GM23338 (cell line): Measurements from ENCODE around the gene TNFRSF8. TPM values are rescaled to one million over a fixed set of nuclear protein-coding genes. Genes with fewer than 3 reads are reported as not detected.

Source experiments
- ATAC-seq: fragments of 200-7000 bp; cut with Tn5 transposase; 3 replicates; pipeline ENCODE4 v1.9.1; 2020
- DNase-seq: peaks from one replicate; pipeline ENCODE4 v3.0.0-alpha.2; 2015; ENCODE audit warnings: low spot score
- H2AFZ ChIP-seq: fragments of 200-600 bp; sonication (generic); 2 replicates; pipeline ENCODE4 v1.8.0; 2016; ENCODE audit warnings: antibody characterized with exemption, mild to moderate bottlenecking, moderate library complexity
- H3F3A ChIP-seq: fragments of 200-600 bp; sonication (generic); replicated peaks from 2 replicates; pipeline ENCODE4 v1.8.0; 2017; ENCODE audit warnings: antibody characterized with exemption, mixed run types, low read depth
- H3K27ac ChIP-seq: fragments of 200-600 bp; sonication (generic); 2 replicates; pipeline ENCODE4 v1.6.1; 2016; ENCODE audit warnings: low read depth
- H3K27me3 ChIP-seq: fragments of 200-600 bp; sonication (generic); 2 replicates; pipeline ENCODE4 v1.8.0; 2016; ENCODE audit warnings: mild to moderate bottlenecking, mixed run types, moderate library complexity; ENCODE audit not compliant: insufficient read depth
- H3K36me3 ChIP-seq: fragments of 200-600 bp; sonication (generic); 2 replicates; pipeline ENCODE4 v1.8.0; 2016; ENCODE audit warnings: mild to moderate bottlenecking; ENCODE audit not compliant: insufficient read depth
- H3K4me1 ChIP-seq: fragments of 200-600 bp; sonication (generic); 2 replicates; pipeline ENCODE4 v1.8.0; 2016; ENCODE audit warnings: mild to moderate bottlenecking, moderate library complexity; ENCODE audit not compliant: insufficient read depth
- H3K4me2 ChIP-seq: fragments of 200-600 bp; sonication (generic); 2 replicates; pipeline ENCODE4 v1.7.1; 2017; ENCODE audit warnings: mixed run types
- H3K4me3 ChIP-seq: fragments of 200-600 bp; sonication (generic); 2 replicates; pipeline ENCODE4 v1.6.1; 2016; ENCODE audit warnings: mixed run types
- H3K79me2 ChIP-seq: fragments of 200-600 bp; sonication (generic); replicated peaks from 2 replicates; pipeline ENCODE4 v1.8.0; 2017; ENCODE audit warnings: mild to moderate bottlenecking; ENCODE audit not compliant: insufficient read depth
- H3K9me2 ChIP-seq: fragments of 200-600 bp; sonication (generic); 2 replicates; pipeline ENCODE4 v1.8.0; 2017; ENCODE audit not compliant: insufficient read depth
- H4K20me1 ChIP-seq: fragments of 200-600 bp; sonication (generic); replicated peaks from 2 replicates; pipeline ENCODE4 v1.8.0; 2017; ENCODE audit warnings: mild to moderate bottlenecking; ENCODE audit not compliant: insufficient read depth
- H3K27ac Mint-ChIP-seq: 2 replicates; pipeline ENCODE4 v1.8.0; 2020; ENCODE audit warnings: inconsistent platforms, mild to moderate bottlenecking, moderate library complexity, mixed read lengths
- H3K27me3 Mint-ChIP-seq: 3 replicates; pipeline ENCODE4 v1.8.0; 2022; ENCODE audit warnings: low read depth, mild to moderate bottlenecking, moderate library complexity, mixed read lengths, inconsistent platforms; ENCODE audit not compliant: insufficient read depth, poor library complexity
- H3K36me3 Mint-ChIP-seq: 3 replicates; pipeline ENCODE4 v1.8.0; 2021; ENCODE audit warnings: low read depth, mild to moderate bottlenecking, inconsistent platforms, moderate library complexity, mixed read lengths
- H3K4me1 Mint-ChIP-seq: 3 replicates; pipeline ENCODE4 v1.8.0; 2020; ENCODE audit warnings: mild to moderate bottlenecking, inconsistent platforms, mixed read lengths
- H3K4me3 Mint-ChIP-seq: 3 replicates; pipeline ENCODE4 v1.8.0; 2021; ENCODE audit warnings: moderate library complexity, mild to moderate bottlenecking, inconsistent platforms, mixed read lengths
- H3K9me3 Mint-ChIP-seq: 3 replicates; pipeline ENCODE4 v1.8.0; 2020; ENCODE audit warnings: moderate library complexity, mild to moderate bottlenecking, inconsistent platforms, mixed read lengths
- CREB1 ChIP-seq: fragments of 250-450 bp; sonication (Bioruptor Pico); IDR thresholded peaks from 2 replicates; pipeline ENCODE4 v1.5.0; 2020; ENCODE audit warnings: low read depth, mild to moderate bottlenecking, moderate library complexity
- CTCF ChIP-seq, 2 experiments: fragments of 200-600 bp in 1 of 2; sonication (generic) in 1 of 2; conservative IDR thresholded peaks; 2 replicates each; pipeline versions ENCODE4 v1.5.1 to v1.6.1; 2016 to 2017; ENCODE audit warnings: antibody characterized with exemption in 2 of 2, low read depth in 2 of 2, mild to moderate bottlenecking in 2 of 2, moderate library complexity in 1 of 2
- EZH2phosphoT487 ChIP-seq: fragments of 200-600 bp; sonication (generic); IDR thresholded peaks from one replicate; pipeline ENCODE4 v1.8.1; 2018; ENCODE audit warnings: antibody characterized with exemption; ENCODE audit not compliant: unreplicated experiment
- JUNB ChIP-seq: IDR thresholded peaks from one replicate; pipeline ENCODE4 v1.6.1; 2016; ENCODE audit warnings: antibody characterized with exemption; ENCODE audit not compliant: unreplicated experiment
- STAT1 ChIP-seq: IDR thresholded peaks from one replicate; pipeline ENCODE4 v1.6.1; 2016; ENCODE audit warnings: antibody characterized with exemption; ENCODE audit not compliant: unreplicated experiment
- ZNF114 ChIP-seq: fragments of 250-450 bp; sonication (Bioruptor Pico); IDR thresholded peaks from 2 replicates; pipeline ENCODE4 v1.5.0; 2020; ENCODE audit warnings: mild to moderate bottlenecking, moderate library complexity
- ZNF331 ChIP-seq: fragments of 250-450 bp; sonication (Bioruptor Pico); IDR thresholded peaks from 2 replicates; pipeline ENCODE4 v1.5.0; 2020; ENCODE audit warnings: low read depth, mild to moderate bottlenecking, moderate library complexity
- polyA plus RNA-seq: library from polyadenylated mRNA; unstranded; fragments of >200 nt; fragmentation: Nextera tagmentation; extraction: Ambion mirVana; gene quantifications from 2 replicates; pipeline ENCODE4 v1.2.1, GENCODE V29; 2016
- total RNA-seq: library from RNA; depleted of rRNA; stranded (reverse); fragments of >200 nt; shearing (Covaris generic); gene quantifications from 2 replicates; pipeline ENCODE4 v1.2.3, GENCODE V29; 2014
- TF ChIP-seq, protein P1 (sequence below): fragments of 250-450 bp; sonication (Bioruptor Pico); IDR thresholded peaks from 2 replicates; pipeline ENCODE4 v1.5.0; 2020; ENCODE audit warnings: mild to moderate bottlenecking, moderate library complexity
- TF ChIP-seq, protein P2 (sequence below): IDR thresholded peaks from one replicate; pipeline ENCODE4 v1.6.1; 2018; ENCODE audit warnings: antibody characterized with exemption; ENCODE audit not compliant: unreplicated experiment

Gene TNFRSF8
- total and polyA plus RNA-seq, 2 experiments from 2014 or later: 11.7 to 28.2 TPM

DNA sequence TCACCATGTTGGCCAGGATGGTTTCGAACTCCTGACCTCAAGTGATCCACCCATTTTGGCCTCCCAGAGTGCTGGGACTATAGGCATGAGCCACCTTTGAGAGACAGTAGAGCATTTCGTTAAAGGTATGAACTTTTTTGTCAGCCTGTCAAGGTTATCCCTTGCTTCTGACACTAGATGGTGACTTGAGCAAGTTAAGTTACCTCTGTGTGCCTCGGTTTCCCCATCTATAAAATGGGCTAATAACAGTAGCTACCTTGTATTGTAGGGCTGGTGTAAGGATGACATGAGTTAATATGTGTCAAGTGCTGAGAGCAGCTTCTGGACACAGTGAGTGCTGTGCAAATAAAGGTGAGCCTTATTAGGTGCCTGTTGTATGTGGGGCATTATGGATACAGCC, 8.8 kb downstream of the TNFRSF8 start:
- Mint-ChIP-seq H3K4me3 (no peak overlapping the region), H3K27me3 (peaks cover 20% of the 10 kb centered on the region), H3K4me1 (peaks cover 43% of the 10 kb centered on the region), H3K9me3 (peaks cover 4% of the 10 kb centered on the region; the same call in 1 of the 3 replicates), H3K27ac (no peak overlapping the region), H3K36me3 (peaks cover 15% of the 10 kb centered on the region; the same call in 2 of the 3 replicates)
- TF ChIP-seq ZNF331 (CRISPR knock-in tag) (no peak), CTCF (conservative IDR thresholded peaks at IDR 0.05; ENCODE audit: low read depth in 2 of 2) (no peak), EZH2phosphoT487 (no peak), CREB1 (CRISPR knock-in tag) (no peak), STAT1 (no peak), JUNB (no peak), ZNF114 (CRISPR knock-in tag) (no peak)
- TF ChIP-seq, protein P1, sequence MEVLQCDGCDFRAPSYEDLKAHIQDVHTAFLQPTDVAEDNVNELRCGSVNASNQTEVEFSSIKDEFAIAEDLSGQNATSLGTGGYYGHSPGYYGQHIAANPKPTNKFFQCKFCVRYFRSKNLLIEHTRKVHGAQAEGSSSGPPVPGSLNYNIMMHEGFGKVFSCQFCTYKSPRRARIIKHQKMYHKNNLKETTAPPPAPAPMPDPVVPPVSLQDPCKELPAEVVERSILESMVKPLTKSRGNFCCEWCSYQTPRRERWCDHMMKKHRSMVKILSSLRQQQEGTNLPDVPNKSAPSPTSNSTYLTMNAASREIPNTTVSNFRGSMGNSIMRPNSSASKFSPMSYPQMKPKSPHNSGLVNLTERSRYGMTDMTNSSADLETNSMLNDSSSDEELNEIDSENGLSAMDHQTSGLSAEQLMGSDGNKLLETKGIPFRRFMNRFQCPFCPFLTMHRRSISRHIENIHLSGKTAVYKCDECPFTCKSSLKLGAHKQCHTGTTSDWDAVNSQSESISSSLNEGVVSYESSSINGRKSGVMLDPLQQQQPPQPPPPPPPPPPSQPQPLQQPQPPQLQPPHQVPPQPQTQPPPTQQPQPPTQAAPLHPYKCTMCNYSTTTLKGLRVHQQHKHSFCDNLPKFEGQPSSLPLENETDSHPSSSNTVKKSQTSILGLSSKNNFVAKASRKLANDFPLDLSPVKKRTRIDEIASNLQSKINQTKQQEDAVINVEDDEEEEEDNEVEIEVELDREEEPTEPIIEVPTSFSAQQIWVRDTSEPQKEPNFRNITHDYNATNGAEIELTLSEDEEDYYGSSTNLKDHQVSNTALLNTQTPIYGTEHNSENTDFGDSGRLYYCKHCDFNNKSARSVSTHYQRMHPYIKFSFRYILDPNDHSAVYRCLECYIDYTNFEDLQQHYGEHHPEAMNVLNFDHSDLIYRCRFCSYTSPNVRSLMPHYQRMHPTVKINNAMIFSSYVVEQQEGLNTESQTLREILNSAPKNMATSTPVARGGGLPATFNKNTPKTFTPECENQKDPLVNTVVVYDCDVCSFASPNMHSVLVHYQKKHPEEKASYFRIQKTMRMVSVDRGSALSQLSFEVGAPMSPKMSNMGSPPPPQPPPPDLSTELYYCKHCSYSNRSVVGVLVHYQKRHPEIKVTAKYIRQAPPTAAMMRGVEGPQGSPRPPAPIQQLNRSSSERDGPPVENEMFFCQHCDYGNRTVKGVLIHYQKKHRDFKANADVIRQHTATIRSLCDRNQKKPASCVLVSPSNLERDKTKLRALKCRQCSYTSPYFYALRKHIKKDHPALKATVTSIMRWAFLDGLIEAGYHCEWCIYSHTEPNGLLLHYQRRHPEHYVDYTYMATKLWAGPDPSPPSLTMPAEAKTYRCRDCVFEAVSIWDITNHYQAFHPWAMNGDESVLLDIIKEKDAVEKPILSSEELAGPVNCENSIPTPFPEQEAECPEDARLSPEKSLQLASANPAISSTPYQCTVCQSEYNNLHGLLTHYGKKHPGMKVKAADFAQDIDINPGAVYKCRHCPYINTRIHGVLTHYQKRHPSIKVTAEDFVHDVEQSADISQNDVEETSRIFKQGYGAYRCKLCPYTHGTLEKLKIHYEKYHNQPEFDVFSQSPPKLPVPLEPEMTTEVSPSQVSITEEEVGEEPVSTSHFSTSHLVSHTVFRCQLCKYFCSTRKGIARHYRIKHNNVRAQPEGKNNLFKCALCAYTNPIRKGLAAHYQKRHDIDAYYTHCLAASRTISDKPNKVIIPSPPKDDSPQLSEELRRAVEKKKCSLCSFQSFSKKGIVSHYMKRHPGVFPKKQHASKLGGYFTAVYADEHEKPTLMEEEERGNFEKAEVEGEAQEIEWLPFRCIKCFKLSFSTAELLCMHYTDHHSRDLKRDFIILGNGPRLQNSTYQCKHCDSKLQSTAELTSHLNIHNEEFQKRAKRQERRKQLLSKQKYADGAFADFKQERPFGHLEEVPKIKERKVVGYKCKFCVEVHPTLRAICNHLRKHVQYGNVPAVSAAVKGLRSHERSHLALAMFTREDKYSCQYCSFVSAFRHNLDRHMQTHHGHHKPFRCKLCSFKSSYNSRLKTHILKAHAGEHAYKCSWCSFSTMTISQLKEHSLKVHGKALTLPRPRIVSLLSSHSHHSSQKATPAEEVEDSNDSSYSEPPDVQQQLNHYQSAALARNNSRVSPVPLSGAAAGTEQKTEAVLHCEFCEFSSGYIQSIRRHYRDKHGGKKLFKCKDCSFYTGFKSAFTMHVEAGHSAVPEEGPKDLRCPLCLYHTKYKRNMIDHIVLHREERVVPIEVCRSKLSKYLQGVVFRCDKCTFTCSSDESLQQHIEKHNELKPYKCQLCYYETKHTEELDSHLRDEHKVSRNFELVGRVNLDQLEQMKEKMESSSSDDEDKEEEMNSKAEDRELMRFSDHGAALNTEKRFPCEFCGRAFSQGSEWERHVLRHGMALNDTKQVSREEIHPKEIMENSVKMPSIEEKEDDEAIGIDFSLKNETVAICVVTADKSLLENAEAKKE (CRISPR knock-in tag): no peak
- TF ChIP-seq, protein P2, sequence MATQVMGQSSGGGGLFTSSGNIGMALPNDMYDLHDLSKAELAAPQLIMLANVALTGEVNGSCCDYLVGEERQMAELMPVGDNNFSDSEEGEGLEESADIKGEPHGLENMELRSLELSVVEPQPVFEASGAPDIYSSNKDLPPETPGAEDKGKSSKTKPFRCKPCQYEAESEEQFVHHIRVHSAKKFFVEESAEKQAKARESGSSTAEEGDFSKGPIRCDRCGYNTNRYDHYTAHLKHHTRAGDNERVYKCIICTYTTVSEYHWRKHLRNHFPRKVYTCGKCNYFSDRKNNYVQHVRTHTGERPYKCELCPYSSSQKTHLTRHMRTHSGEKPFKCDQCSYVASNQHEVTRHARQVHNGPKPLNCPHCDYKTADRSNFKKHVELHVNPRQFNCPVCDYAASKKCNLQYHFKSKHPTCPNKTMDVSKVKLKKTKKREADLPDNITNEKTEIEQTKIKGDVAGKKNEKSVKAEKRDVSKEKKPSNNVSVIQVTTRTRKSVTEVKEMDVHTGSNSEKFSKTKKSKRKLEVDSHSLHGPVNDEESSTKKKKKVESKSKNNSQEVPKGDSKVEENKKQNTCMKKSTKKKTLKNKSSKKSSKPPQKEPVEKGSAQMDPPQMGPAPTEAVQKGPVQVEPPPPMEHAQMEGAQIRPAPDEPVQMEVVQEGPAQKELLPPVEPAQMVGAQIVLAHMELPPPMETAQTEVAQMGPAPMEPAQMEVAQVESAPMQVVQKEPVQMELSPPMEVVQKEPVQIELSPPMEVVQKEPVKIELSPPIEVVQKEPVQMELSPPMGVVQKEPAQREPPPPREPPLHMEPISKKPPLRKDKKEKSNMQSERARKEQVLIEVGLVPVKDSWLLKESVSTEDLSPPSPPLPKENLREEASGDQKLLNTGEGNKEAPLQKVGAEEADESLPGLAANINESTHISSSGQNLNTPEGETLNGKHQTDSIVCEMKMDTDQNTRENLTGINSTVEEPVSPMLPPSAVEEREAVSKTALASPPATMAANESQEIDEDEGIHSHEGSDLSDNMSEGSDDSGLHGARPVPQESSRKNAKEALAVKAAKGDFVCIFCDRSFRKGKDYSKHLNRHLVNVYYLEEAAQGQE: no peak
- DNase-seq (no peak), ATAC-seq (no peak)
- H2AFZ ChIP-seq: no peak overlapping the region
- no peak overlapping the region for H3K27ac ChIP-seq
- no peak overlapping the region for H3K4me3 ChIP-seq
- no peaks in the 10 kb centered on the region for H3K27me3 ChIP-seq
- no peak overlapping the region for H3K4me2 ChIP-seq
- peaks cover 16% of the 10 kb centered on the region for H3F3A ChIP-seq
- H3K9me2 ChIP-seq: no peaks in the 10 kb centered on the region
- H3K79me2 ChIP-seq: peaks cover 55% of the 10 kb centered on the region
- H4K20me1 ChIP-seq: no peaks in the 10 kb centered on the region
- H3K36me3 ChIP-seq: 0 out of 2 replicates have a peak, but pooled peaks cover 4% of the 10 kb centered on the region
- peaks cover 29% of the 10 kb centered on the region for H3K4me1 ChIP-seq
